Esophagus muscularis mucosa (tissue), 4 donors: Measurements from ENCODE around the gene RPL7A.

ENCODE experiments used
- EP300 ChIP-seq: sonication (generic); formaldehyde crosslinking; IDR thresholded peaks from one replicate; pipeline ENCODE4 v1.6.1; 2017; ENCODE audit warnings: antibody characterized with exemption
- POLR2A ChIP-seq: fragments of 450-650 bp; IDR thresholded peaks from one replicate; pipeline ENCODE4 v1.6.1; 2017; ENCODE audit warnings: antibody characterized with exemption, moderate library complexity, mild to moderate bottlenecking, low read depth
- TF ChIP-seq, protein P1 (sequence below), 3 experiments: fragments of 200-600 bp in 2 of 3; fragments of 450-650 bp in 1 of 3; sonication (generic) in 2 of 3; IDR thresholded peaks; one replicate each; pipeline ENCODE4 v1.5.1; 2017 to 2019; ENCODE audit warnings: antibody characterized with exemption in 3 of 3, mild to moderate bottlenecking in 2 of 3, moderate library complexity in 1 of 3

DNA sequence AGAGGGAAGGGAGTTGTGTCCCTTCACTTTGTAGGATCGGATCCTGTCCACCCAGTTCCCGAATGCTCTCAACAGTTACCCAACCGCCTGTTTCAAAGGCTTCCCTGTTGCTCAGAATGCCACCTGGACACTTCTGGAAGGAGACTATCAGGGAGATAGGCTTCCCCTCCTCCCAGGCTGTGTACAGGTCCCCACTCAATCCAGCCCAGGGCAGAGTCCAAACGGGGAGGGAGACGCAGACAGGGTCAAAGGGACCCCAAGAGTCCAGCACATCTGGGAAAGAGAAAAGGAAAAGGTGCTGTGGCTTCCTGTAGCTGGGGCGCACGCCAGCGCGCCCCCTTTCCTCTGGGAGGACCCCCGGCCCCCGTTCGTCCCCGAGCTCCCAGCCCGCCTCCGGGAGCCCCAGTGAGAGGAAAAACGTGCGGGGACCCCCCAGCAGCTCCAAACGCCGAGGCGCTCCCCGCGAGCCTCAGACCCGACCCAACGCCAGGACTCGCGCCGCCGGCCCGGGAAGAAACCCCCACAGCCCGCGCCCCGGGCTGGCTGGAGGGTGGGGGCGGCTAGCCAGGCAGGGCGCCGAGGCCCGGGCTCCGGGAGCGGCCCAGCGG lies 27.2 kb downstream of the RPL7A start:
- TF ChIP-seq, protein P1, sequence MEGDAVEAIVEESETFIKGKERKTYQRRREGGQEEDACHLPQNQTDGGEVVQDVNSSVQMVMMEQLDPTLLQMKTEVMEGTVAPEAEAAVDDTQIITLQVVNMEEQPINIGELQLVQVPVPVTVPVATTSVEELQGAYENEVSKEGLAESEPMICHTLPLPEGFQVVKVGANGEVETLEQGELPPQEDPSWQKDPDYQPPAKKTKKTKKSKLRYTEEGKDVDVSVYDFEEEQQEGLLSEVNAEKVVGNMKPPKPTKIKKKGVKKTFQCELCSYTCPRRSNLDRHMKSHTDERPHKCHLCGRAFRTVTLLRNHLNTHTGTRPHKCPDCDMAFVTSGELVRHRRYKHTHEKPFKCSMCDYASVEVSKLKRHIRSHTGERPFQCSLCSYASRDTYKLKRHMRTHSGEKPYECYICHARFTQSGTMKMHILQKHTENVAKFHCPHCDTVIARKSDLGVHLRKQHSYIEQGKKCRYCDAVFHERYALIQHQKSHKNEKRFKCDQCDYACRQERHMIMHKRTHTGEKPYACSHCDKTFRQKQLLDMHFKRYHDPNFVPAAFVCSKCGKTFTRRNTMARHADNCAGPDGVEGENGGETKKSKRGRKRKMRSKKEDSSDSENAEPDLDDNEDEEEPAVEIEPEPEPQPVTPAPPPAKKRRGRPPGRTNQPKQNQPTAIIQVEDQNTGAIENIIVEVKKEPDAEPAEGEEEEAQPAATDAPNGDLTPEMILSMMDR (IDR thresholded peaks at IDR 0.05): no peak
- TF ChIP-seq POLR2A (no peak), EP300 (no peak)
